ENCODE measurements around the gene TCFL5.

- TF ChIP-seq CTCF (IDR thresholded peaks at IDR 0.05; ENCODE audit: insufficient read depth, low read depth, low read length) (no peak), EZH2 (IDR thresholded peaks at IDR 0.05; ENCODE audit: insufficient read depth, low read length) (no peak)
Observed at GRCh38 chr20:62838128-62838891, 23.3 kb downstream of the TCFL5 start.
